HG03025 (cell line): ENCODE measurements around the gene SV2B.

Experiments
- ATAC-seq: cut with Tn5 transposase; IDR thresholded peaks from one replicate; pipeline ENCODE4 v1.9.1; 2021; ENCODE audit warnings: mild to moderate bottlenecking, moderate library complexity; ENCODE audit not compliant: unreplicated experiment, low FRiP score

The SV2B gene

DNA sequence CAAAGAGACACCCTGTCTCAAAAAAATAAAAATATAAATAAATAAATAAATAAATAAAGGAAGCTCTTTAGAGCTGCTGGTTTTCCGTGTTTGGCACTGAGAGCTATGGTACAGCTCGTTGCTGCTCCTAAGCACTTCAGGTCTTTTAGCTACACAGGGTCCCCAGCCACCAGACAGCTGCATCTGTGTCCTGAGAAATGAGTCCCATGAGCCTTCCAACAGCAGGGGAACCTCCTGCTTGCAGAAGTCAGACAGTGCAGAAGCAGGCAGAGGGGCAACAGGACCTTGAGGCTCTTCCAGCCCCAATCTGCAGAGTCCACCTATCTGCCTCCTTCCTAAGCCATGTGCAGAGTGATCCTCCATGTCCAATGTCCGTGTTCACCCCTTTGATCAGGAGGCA, 159.0 kb downstream of the SV2B start:
- ATAC-seq, result no peak

DNA sequence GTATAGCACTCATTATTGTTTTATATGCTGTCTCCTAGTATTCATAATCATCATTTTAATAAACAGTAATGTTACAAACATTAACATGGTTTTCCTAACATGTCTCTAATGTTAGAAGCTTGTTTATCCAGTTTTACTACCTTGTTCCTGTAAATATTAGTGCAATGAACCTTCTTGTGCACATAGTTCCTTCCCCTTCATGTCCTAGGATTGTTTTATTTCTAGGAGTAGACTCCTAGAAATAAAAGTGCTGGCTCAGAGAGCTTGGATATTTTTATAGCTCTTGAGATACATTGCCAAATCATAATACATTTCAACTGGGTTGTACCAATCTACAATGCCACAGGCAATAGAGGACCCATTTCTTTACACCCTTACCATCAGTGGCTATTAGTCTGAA, 161.3 kb downstream of the SV2B start:
- no peak for ATAC-seq

DNA sequence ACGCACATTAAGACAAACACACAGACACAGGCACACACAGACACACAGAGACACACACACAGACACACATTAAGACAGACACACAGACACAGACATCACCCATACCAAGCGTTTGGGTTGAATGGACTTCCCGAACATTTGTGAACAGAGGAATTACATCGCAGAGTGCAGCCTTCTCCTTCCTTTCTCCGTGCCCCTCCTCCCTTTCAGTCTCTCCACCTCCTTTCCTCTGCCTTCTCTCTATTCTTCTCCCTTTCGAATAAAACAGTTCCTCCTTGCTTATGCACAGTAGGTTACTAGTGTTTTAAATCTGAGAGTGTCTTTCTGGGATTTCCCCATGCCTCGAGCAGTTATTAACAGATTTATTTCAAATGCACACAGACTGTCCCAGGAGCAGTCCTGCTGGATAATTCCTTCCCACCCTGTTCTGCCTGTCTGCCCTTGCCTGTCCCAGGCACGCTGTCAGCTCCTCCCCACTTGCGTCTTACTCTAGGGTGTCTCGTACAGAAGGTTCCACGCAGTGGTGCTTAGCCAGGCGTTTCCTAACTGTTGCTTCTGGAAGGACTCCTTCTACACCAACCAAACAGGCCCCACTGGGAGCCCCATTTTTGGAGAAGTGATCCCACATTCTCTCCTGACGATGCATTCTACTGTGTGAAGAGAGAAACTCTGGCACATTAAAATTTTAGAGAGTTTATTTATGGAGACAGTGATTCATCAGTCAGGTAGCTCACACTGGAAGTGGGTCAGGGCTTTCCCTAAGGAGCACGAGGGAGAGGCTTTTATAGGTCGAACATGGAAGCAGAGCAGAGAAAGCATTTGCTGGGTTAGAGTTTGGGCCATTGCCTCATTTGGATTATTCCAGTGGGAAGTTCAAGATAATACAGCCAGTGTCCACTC, 163.8 kb downstream of the SV2B start:
- no peak for ATAC-seq

DNA sequence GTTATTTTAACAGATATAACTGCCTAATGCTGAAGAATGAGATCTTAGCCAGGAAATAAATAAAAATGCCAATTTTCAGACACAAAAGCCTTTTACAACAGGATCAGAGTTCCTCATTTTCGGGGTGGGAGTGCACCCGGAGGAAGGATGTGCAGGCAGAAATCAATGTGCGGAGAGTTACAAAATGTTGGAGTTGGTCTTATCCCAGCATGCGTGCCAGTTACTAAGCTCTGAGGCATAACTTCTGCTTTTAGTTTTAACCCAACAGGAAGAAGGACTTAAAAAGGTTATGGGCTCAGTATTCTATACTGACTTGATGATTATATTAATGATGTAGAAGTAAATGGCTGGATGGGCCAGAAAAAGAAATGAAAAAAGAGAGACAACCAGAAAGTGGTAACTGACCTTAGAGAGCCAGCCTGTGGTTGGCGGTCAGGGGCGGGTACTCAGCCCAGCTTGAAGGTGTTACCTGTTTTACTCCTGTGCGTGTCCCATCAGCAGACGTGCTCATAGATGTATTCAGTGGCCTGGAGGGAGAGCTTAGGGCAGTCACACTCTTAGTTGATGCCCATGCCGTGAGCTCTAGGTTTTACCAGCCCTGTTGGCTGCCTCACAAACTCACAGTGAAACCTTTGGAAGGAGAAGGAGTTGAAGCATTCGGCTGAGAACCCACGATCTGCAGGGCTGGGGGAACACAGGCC, 164.7 kb downstream of the SV2B start:
- ATAC-seq, result no peak

DNA sequence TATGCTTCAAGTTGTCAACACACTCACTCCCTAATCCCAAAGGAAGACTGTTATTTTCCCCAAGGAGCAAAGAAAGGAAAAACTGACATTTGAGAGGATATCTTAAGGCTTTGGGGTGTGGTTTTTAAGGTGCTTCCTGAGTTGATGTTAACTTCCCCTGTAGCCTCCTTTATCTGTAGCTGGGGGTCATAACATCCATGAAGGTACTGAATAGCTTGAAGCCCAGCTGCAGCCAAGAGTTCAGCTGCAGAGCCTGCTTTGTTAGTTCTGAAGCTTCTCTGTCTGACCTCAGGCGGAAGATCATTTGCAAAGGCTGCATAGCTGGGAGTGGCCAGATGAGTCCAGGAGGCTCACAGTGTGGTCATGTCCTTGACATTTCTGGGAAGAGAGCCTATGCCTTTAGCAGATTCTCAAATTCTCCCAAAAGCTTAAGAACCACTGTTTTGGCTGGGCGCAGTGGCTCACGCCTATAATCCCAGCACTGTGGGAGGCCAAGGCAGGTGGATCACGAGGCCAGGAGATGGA, 165.4 kb downstream of the SV2B start:
- no peak for ATAC-seq

DNA sequence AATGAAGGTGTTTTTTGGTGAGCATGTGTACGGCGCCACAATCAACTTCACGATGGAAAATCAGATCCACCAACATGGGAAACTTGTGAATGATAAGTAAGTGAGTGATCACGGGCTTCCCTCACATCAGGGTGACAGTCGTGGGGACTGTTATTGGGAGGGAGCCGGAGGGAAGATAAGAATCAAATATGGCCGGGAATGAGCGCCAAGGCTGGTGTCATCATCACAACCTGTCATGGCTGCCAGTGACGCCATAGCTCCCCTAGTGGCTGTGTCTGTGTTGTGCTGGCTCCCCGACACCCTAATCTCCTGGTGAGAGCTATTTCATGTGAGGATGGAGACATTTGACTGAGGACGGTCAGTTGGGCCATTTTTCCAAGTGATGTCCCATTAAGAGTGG, 168.5 kb downstream of the SV2B start:
- no peak for ATAC-seq

DNA sequence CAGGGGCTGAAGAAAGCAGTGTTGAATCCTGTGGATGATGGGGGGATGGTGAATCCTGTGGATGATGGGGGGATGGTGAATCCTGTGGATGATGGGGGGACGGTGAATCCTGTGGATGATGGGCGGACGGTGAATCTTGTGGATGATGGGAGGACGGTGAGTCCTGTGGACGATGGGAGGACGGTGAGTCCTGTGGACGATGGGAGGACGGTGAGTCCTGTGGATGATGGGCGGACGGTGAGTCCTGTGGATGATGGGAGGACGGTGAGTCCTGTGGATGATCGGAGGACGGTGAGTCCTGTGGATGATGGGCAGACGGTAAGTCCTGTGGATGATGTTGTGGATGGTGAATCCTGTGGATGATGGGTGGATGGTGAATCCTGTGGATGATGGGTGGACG, 170.7 kb downstream of the SV2B start:
- no peak for ATAC-seq

DNA sequence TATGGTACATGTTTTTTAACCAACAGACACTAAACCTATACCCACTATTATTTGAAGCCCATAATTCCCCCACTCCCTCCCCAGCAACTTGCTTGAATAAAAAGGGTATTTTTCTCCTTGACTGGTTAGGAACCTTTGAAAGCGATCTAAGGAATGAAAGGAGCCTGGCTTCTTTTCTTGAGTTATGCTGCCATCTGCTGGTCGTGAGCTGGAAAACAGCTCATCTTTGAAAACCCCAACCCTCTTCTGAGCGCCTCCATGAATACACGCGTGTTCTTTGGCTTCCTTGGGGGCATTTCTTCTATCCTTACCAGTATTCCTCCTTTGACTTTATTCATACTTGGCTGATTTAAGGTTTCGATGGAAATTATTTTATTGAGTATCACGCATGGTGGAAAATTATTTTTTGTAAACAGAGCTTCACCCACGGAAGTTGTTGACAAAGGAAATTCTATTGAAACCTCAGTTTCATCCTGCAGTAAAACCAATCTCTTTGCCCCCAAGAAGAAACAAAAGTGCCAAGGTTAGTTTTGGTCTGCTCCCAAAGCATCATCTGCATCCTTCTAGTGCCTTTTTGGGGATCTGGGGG, 171.6 kb downstream of the SV2B start:
- ATAC-seq, result no peak

DNA sequence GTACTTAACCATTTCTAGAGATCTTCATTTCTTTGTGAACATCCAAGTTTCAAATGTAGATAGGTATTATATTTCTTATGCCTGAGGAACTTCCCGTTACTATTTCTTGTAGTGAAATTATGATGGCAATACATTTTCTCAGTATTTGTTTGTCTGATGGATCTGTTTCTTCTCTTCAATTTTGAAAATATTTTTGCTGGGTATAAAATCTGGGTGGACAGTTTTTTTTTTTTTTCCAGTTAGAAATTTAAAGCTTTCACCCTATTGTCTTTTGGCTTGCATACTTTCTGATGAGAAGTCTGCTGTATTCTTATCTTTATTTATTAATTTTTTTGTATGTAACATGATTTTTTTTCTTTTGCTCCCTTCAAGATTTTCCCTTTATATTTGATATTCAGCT, 175.8 kb downstream of the SV2B start:
- ATAC-seq, result no peak

DNA sequence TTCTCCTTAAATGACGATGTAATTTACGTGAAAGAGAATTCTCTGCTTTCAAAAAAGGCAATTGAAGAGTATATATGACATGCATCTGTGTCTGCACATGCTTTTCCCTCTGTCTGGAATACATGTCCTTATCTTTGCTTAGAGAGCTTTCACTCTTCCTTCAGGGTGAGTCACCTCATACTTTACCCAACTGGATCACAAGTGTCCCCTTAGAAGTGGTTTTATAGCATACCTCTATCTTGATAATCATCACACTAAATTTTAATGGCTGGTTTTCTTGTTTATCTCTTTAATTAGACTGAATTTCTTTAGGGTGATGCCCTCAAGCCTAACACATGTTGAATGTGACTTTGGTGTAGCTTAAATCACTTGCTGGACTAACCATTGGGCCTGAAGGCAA, 178.9 kb downstream of the SV2B start:
- no peak for ATAC-seq

DNA sequence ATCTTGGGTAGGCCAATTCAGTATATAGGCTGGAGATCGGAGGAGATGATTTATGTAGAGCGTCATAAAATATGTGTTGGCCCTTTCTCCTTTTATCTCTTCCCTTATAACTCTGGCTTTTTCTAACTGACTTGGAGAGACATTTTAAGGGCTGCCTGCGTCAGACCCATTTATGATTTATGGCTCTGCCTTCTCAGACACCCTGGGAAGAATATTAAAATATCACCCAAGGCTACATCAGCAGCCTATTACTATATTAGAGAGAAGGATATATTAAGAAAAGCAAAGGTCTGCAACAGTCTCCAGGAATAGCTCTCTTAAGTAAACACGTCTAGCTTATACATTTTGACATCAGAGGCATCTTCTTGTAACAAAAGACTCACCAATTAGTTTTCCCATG, 179.4 kb downstream of the SV2B start:
- ATAC-seq, result no peak

DNA sequence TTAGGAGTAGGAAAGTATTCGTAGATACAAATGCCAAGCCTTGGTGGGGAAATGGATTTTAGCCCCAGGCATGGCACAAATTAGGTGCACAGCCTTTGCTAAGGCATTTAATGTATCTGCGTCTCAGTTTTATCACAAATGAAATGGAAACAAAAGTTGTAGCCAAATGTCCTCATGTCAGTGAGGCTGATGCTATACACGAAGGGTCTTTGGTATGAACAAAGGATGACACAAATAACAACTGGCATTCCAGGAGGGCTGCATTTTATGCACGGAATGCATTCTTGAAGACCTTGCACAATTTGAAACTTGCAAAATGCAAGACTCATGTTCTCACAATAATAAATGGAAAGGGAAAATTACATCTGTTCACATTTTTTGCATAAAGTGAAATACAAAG, 181.9 kb downstream of the SV2B start:
- no peak for ATAC-seq

DNA sequence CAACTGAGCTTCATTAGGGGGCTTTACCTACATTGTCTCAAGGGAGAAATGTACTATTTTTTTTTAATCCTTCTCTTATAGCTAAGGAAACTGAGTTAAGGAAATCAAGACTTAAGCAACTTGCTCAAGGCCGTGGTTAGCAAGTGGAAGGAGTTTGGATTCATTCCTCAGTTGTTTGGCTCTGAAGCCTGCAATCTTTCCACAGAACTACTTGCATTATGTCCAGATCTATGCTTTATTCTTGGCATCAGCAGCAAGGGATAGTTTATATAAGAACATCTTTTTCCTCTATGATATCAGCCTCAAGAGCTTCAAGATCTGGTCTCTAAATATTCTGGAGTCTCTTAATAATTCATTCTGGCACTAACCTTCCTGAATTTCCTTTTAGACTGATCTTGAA, 182.4 kb downstream of the SV2B start:
- no peak for ATAC-seq

DNA sequence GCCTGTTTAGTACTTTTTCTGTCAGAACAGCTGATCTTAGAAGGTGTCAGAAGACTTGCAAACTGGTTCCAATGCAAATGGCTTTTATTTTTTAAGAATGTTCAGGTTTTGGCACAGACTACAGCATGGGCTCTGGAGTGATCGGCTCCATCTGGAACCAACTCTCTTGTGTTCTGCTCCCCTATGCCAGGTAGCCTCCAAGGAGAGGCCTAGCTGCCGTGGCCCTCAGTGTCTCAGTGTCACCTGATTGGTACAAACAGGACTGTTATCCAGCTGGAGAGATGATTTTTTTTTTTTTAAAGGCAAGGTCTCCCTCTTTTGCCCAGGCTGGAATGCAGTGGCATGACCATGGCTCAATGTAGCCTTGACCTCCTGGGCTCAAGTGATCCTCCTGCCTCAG, 183.1 kb downstream of the SV2B start:
- ATAC-seq, result no peak

DNA sequence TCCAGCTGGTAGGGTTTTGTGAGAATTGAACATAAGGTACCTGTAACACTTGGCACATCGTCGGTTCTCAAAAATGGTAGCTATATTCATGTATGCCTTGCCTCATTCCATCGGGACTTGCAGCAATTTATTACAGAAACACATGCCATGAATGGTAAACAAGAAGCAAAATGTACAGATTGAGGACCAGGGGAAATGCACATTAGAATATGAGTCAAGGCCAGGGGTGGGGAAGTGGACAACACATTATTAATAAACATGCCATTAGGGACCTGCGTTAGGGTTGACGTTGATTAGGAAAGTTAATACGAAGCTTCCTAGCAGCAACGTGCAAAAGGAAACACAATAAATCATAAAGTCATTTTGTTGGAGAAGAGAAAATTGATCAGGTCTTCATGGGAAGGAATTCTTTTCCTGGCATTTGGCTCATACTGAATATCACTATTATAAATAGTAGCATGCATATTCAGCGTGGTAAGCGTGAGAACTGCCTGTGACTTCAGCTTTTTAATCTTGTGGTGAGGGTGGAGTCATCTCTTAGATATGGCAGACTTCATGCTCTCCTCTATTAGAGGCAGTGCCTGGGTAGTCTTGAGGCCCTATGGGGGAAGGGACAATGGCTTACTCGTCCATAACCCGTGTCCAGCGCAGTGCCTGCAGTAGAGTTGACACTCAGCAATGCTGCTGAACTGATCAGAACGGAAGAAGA, 184.9 kb downstream of the SV2B start:
- no peak for ATAC-seq

DNA sequence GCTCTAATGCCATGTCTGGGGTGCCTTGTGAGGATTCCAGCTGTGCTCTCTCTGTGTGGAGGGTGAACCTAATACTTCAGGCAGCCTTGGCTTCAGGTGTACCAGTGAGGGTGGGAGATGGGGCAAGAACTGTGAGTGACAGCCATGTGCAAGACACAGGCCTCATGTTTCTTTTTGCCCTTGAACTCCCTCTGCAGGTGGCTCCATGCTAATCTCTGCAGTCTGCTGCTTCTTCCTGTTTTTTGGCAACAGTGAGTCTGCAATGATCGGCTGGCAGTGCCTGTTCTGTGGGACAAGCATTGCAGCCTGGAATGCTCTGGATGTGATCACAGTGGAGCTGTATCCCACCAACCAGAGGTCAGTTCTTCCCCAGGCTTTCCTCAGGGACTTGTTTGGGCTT, 189.3 kb downstream of the SV2B start:
- no peak for ATAC-seq

DNA sequence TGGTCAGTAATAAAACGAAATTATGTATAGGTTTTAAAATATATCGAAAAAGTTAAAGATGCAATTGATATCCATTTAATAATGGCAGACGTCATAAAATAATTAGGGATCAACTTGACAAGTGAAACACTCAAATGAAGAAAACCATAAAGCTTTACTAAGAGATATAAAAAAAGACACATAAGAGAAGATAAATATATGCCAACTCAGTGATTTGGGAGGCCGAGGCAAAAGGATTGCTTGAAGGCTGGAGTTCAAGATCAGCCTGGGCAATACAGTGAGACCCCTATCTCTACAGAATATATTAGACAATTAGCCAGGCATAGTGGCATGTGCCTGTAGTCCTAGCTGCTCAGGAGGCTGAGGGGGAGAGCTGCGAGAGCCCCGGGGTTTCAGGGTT, 190.5 kb downstream of the SV2B start:
- no peak for ATAC-seq

DNA sequence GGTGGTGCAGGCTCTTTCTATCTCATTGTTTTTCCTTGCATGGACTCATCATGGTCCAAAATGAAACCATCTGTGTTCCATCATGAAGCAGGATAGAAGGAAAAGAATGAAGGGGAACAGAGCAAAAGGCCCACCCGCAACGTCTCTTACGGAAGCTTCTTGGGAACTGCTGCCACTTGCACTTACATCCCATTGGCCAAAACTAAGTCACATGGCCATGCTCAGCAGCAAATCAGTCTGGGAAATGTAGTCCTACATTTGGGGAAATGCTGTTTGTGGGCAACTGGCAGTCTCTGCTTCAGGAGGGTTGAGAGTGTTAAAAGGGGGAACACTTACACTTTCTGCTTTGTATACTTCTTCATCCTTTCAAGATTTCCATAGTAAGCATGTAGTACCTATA, 191.6 kb downstream of the SV2B start:
- ATAC-seq, result no peak

DNA sequence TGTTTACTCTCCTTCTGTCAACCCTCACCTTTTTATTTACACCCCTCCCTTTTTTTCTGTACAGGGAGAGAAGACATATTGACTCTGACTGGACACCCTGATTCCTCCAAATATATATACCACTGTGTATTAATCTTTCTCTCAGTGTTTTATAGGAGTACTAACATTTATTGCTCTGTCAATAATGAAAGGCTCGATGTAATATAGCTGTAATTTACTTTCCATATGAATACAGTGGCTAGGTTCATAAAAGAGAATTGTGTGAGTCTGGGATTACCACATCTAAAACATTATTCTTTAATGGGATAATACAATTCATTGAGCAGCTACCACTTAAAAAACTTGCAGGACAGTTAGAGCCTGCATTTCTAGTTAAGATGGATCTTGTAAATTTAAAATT, 194.3 kb downstream of the SV2B start:
- no peak for ATAC-seq

DNA sequence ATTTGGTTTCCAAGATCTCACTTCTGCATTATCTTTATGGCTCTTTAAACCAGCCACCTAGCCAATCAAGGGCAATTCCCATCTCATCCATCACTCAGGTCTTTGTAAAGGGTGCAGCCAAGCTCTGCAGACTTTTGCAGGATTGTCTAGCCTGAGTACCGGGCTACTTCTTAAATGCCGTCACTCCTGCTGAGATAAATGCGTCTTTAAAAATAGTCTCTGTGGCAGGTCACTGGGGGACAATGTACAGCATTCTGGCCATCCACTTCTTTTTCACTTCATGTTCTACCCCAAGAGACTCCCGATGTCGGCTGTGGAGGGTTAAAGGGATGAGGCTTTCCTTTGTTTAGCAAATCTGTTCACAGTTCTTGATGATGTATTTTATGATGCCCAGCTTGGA, 194.7 kb downstream of the SV2B start:
- no peak for ATAC-seq

DNA sequence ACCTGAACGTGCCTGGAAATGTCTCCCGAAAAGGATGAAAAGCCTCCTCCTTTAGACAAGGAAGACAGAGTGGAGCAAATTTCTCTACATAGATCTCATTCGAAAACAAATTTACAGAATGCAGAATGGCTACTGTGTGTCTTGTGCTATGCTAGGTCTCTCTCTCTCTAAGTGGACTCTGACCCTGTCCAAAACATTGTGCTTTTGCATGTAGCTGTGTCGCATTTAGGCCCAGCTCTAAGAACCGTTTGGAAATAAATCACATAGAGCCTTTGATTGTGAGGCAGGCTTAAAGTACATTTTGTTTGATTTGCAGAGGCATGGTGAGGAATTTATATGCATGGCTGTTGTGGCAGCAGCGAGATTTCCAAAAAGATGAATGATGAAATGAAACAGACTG, 198.0 kb downstream of the SV2B start:
- no peak for ATAC-seq
